ENCODE results near the gene COL4A1. TPM values are rescaled to one million over a fixed set of nuclear protein-coding genes. Genes with fewer than 3 reads are reported as not detected.
A peak's percentile ranks its signal among the peaks of the same experiment; 100 is the strongest.

Gene COL4A1
- total RNA-seq, 1 donor from 2014 or later, result 178 TPM

GRCh38 chr13:110297011-110297410, 9.9 kb downstream of the COL4A1 start:
- H3K4me1 ChIP-seq, result peaks cover 63% of the 10 kb centered on the region
- TF ChIP-seq POLR2AphosphoS5 (IDR thresholded peaks at IDR 0.05; ENCODE audit: insufficient read depth in 1 of 2, low read depth in 1 of 2) (no peak), POLR2A (IDR thresholded peaks at IDR 0.05) (no peak), CTCF (IDR thresholded peaks at IDR 0.05) (no peak)
- no peaks in the 10 kb centered on the region for H3K36me3 ChIP-seq
- no peak overlapping the region for H3K4me3 ChIP-seq
- H3K27me3 ChIP-seq, result no peaks in the 10 kb centered on the region
- peak in 1 of 2 donors; percentile 54 for DNase-seq (ENCODE audit: extremely low spot score in 2 of 2)
- no peaks in the 10 kb centered on the region for H3K9me3 ChIP-seq
- no peak overlapping the region for H3K27ac ChIP-seq
- intact Hi-C loops (cut with DNase I), result no loop called here

GRCh38 chr13:110294622-110295021, 12.3 kb downstream of the COL4A1 start:
- no peaks in the 10 kb centered on the region for H3K27me3 ChIP-seq
- H3K4me1 ChIP-seq, result peaks cover 55% of the 10 kb centered on the region
- H3K27ac ChIP-seq, result no peak overlapping the region
- H3K4me3 ChIP-seq, result no peak overlapping the region
- no peaks in the 10 kb centered on the region for H3K9me3 ChIP-seq
- H3K36me3 ChIP-seq, result no peaks in the 10 kb centered on the region
- intact Hi-C loops (cut with DNase I), result no loop called here
- DNase-seq (ENCODE audit: extremely low spot score in 2 of 2), result no peak
- TF ChIP-seq CTCF (IDR thresholded peaks at IDR 0.05), result no peak
- no peak for TF ChIP-seq POLR2AphosphoS5 (IDR thresholded peaks at IDR 0.05; ENCODE audit: insufficient read depth in 1 of 2, low read depth in 1 of 2)
- no peak for TF ChIP-seq POLR2A (IDR thresholded peaks at IDR 0.05)

GRCh38 chr13:110294146-110294545, 12.8 kb downstream of the COL4A1 start:
- TF ChIP-seq POLR2A (IDR thresholded peaks at IDR 0.05) (no peak), POLR2AphosphoS5 (IDR thresholded peaks at IDR 0.05; ENCODE audit: insufficient read depth in 1 of 2, low read depth in 1 of 2) (no peak), CTCF (IDR thresholded peaks at IDR 0.05) (no peak)
- peaks cover 50% of the 10 kb centered on the region for H3K4me1 ChIP-seq
- intact Hi-C loops (cut with DNase I), result no loop called here
- H3K4me3 ChIP-seq, result no peak overlapping the region
- H3K9me3 ChIP-seq, result no peaks in the 10 kb centered on the region
- H3K27me3 ChIP-seq, result no peaks in the 10 kb centered on the region
- H3K27ac ChIP-seq, result no peak overlapping the region
- H3K36me3 ChIP-seq, result no peaks in the 10 kb centered on the region
- DNase-seq (ENCODE audit: extremely low spot score in 2 of 2), result no peak

GRCh38 chr13:110293649-110294048, 13.3 kb downstream of the COL4A1 start:
- peaks cover 45% of the 10 kb centered on the region for H3K4me1 ChIP-seq
- intact Hi-C loops (cut with DNase I), result no loop called here
- no peaks in the 10 kb centered on the region for H3K36me3 ChIP-seq

More at GRCh38 chr13:110293649-110294048, 13.3 kb downstream of the COL4A1 start:
- no peak for TF ChIP-seq CTCF (IDR thresholded peaks at IDR 0.05)
- no peak for TF ChIP-seq POLR2AphosphoS5 (IDR thresholded peaks at IDR 0.05; ENCODE audit: insufficient read depth in 1 of 2, low read depth in 1 of 2)
- TF ChIP-seq POLR2A (IDR thresholded peaks at IDR 0.05), result no peak
- no peak overlapping the region for H3K27ac ChIP-seq
- no peak overlapping the region for H3K4me3 ChIP-seq
- no peaks in the 10 kb centered on the region for H3K27me3 ChIP-seq
- no peak for DNase-seq (ENCODE audit: extremely low spot score in 2 of 2)
- no peaks in the 10 kb centered on the region for H3K9me3 ChIP-seq

Data from vagina (tissue), 2 donors.